ENCODE data around the gene G0S2. TPM values are rescaled to one million over a fixed set of nuclear protein-coding genes. Genes with fewer than 3 reads are reported as not detected.

Gene G0S2
- total RNA-seq, 1 experiment from 2014 or later: 0.35 TPM

DNA sequence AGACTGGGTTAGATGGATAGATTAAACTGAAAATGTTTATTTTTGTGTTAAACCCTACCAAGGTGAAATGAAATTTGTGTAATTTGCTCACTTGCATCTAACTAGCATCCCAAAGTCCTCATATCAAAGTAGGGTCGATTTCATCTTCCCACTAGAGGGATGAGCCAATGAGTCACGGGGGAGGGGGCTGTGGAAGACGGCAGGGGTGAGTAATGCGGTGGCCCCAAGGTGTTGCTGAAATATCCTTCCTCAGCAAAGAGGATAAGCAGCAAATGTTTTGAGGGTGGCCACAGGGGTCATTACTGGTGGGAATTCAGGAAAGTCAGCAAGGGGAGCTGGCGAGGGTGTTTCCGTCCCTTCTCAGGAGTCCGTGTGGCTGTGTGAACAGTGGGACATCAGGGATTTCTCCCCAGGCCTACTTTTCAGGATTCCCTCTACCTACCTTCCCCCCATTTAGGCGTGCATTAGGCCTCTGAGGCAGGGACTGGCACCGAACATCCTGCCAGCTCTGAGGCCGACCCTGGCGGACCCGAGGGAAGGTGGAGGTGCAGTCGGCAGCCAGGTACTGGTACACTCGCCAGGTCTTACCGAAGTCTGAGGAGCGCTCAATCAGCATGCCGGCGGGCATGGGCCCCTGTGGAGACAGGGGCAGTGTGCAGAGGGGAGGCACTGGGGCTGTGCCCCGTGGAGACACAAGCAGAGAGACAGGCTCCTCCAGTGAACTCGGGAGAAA, 41.0 kb upstream of the G0S2 start:
- H3T11ph ChIP-seq (ENCODE audit: low read length): no peak overlapping the region
- H3K79me2 ChIP-seq (ENCODE audit: insufficient read depth, low read length): no peaks in the 10 kb centered on the region
- TF ChIP-seq, protein P1, sequence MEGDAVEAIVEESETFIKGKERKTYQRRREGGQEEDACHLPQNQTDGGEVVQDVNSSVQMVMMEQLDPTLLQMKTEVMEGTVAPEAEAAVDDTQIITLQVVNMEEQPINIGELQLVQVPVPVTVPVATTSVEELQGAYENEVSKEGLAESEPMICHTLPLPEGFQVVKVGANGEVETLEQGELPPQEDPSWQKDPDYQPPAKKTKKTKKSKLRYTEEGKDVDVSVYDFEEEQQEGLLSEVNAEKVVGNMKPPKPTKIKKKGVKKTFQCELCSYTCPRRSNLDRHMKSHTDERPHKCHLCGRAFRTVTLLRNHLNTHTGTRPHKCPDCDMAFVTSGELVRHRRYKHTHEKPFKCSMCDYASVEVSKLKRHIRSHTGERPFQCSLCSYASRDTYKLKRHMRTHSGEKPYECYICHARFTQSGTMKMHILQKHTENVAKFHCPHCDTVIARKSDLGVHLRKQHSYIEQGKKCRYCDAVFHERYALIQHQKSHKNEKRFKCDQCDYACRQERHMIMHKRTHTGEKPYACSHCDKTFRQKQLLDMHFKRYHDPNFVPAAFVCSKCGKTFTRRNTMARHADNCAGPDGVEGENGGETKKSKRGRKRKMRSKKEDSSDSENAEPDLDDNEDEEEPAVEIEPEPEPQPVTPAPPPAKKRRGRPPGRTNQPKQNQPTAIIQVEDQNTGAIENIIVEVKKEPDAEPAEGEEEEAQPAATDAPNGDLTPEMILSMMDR (conservative IDR thresholded peaks at IDR 0.05): no peak
- no peak overlapping the region for H3K9ac ChIP-seq (ENCODE audit: extremely low read depth, insufficient read length, low read length)
- no peaks in the 10 kb centered on the region for H3K79me1 ChIP-seq (ENCODE audit: insufficient read depth, low read depth, low read length, poor library complexity, severe bottlenecking)
- H3K27ac Mint-ChIP-seq: no peak overlapping the region
- H3K36me3 Mint-ChIP-seq (ENCODE audit: insufficient read depth in 1 of 3, low read depth in 3 of 3): no peaks in the 10 kb centered on the region
- peaks cover 30 to 34% of the 10 kb centered on the region in 2 experiments for H3K4me1 Mint-ChIP-seq
- DNase-seq: no peak
- H2BK15ac ChIP-seq (ENCODE audit: low read depth, low read length): no peak overlapping the region
- no peak overlapping the region for H3K27ac ChIP-seq (ENCODE audit: insufficient read length, low read depth, low read length)
- no peak overlapping the region for H3K18ac ChIP-seq (ENCODE audit: insufficient read length, low read depth, low read length)
- no peak overlapping the region for H2BK20ac ChIP-seq (ENCODE audit: low read depth, low read length, poor library complexity, severe bottlenecking)
- H2BK12ac ChIP-seq (ENCODE audit: insufficient read length, low read depth, low read length): no peak overlapping the region
- no peak overlapping the region; the same call in 1 of the 2 replicates for H3K14ac ChIP-seq (ENCODE audit: insufficient read depth, low read length)
- H3K4ac ChIP-seq (ENCODE audit: low read depth, low read length): no peak overlapping the region
- H4K91ac ChIP-seq (ENCODE audit: insufficient read length, low read depth, low read length): no peak overlapping the region
- no peak overlapping the region for H4K5ac ChIP-seq (ENCODE audit: insufficient read length, low read depth, low read length)
- no peak overlapping the region for H2BK5ac ChIP-seq (ENCODE audit: insufficient read length, low read length)
- no peaks in the 10 kb centered on the region for H3K27me3 ChIP-seq (ENCODE audit: insufficient read depth, low read length)
- H3K9me3 Mint-ChIP-seq: no peaks in the 10 kb centered on the region
- H2AK5ac ChIP-seq (ENCODE audit: insufficient read length, low read length): no peak overlapping the region
- H3K4me2 ChIP-seq (ENCODE audit: insufficient read depth, insufficient read length, low read length): no peak overlapping the region
- no peaks in the 10 kb centered on the region; the same call in 1 of the 2 replicates for H3K4me1 ChIP-seq (ENCODE audit: insufficient read depth, low read length)
- H3K56ac ChIP-seq (ENCODE audit: insufficient read length, low read depth, low read length): no peak overlapping the region
- no peak overlapping the region for H2BK120ac ChIP-seq (ENCODE audit: low read depth, low read length, poor library complexity, severe bottlenecking)
- H3K23ac ChIP-seq (ENCODE audit: insufficient read length, low read depth, low read length): no peak overlapping the region
- peaks cover 3% of the 10 kb centered on the region; the same call in 1 of the 2 replicates for H3K27me3 Mint-ChIP-seq (ENCODE audit: low read depth)
- H4K20me1 ChIP-seq (ENCODE audit: control insufficient read depth, insufficient read depth, insufficient read length): no peaks in the 10 kb centered on the region
- H4K8ac ChIP-seq (replicated peaks; ENCODE audit: insufficient read length, low read depth, low read length): no peak overlapping the region
- H3K9me3 ChIP-seq (ENCODE audit: control insufficient read depth, low read depth, low read length): no peaks in the 10 kb centered on the region
- no peak overlapping the region for H2AFZ ChIP-seq (ENCODE audit: low read length)
- no CpG with 5 or more reads among the region's 20 CpGs for WGBS (ENCODE audit: extremely low coverage, insufficient read length, low lambda C conversion rate)
- no peaks in the 10 kb centered on the region for H3K23me2 ChIP-seq (ENCODE audit: insufficient read length, low read depth, low read length, poor library complexity, severe bottlenecking)
- no peak overlapping the region for H3K4me3 Mint-ChIP-seq
